GM11168 (cell line): ENCODE data around the gene LATS2.
"Not testable (repeated sequence)": the region's sequence is repeated elsewhere in the genome, so short reads cannot be mapped to it uniquely, and the experiment has no call there.

ENCODE experiments used
- in situ Hi-C: fragments of 300-500 bp; cut with MboI; formaldehyde crosslinking; loops from one replicate; pipeline ENCODE4 v1.12.0; 2022; ENCODE audit warnings: low sequenced_read_pairs; ENCODE audit not compliant: unreplicated experiment

Gene LATS2

GRCh38 chr13:20974981-20975585 lies 86.3 kb downstream of the LATS2 start:
- in situ Hi-C loops, result no loop called here

GRCh38 chr13:20973886-20974425 lies 87.4 kb downstream of the LATS2 start:
- in situ Hi-C loops, result no loop called here

GRCh38 chr13:20972731-20973130 lies 88.7 kb downstream of the LATS2 start:
- in situ Hi-C loops, result no loop called here

GRCh38 chr13:20969182-20969581 lies 92.2 kb downstream of the LATS2 start:
- in situ Hi-C loops, result no loop called here

- in situ Hi-C loops, result no loop called here
Measured at GRCh38 chr13:20968745-20969144, 92.6 kb downstream of the LATS2 start.

GRCh38 chr13:20967340-20967739 lies 94.0 kb downstream of the LATS2 start:
- in situ Hi-C loops, result no loop called here

- in situ Hi-C loops, result no loop called here
Measured at GRCh38 chr13:20964904-20965303, 96.5 kb downstream of the LATS2 start.

- in situ Hi-C loops, result not testable (repeated sequence)
Measured at GRCh38 chr13:20961663-20962062, 99.7 kb downstream of the LATS2 start.

- in situ Hi-C loops, result no loop called here
Measured at GRCh38 chr13:20960663-20961309, 100.6 kb downstream of the LATS2 start.

- in situ Hi-C loops, result not testable (repeated sequence)
Measured at GRCh38 chr13:20957049-20957620, 104.3 kb downstream of the LATS2 start.

GRCh38 chr13:20955496-20955895 lies 105.9 kb downstream of the LATS2 start:
- in situ Hi-C loops, result no loop called here

- in situ Hi-C loops, result no loop called here
Measured at GRCh38 chr13:20953245-20953931, 108.0 kb downstream of the LATS2 start.

- in situ Hi-C loops, result no loop called here
Measured at GRCh38 chr13:20952838-20953237, 108.5 kb downstream of the LATS2 start.

GRCh38 chr13:20948001-20948400 lies 113.4 kb downstream of the LATS2 start:
- in situ Hi-C loops, result loop anchor here (25.0 kb wide), 1 partner anchor 339 kb away; no protein-coding TSS in a partner anchor

GRCh38 chr13:20945952-20946383 lies 115.4 kb downstream of the LATS2 start:
- in situ Hi-C loops, result loop anchor here (25.0 kb wide), 1 partner anchor 341 kb away; no protein-coding TSS in a partner anchor

GRCh38 chr13:20942938-20943559 lies 118.3 kb downstream of the LATS2 start:
- in situ Hi-C loops, result loop anchor here (5.0 to 25.0 kb wide), 2 partner anchors 344 to 534 kb away; no protein-coding TSS in a partner anchor

- in situ Hi-C loops, result loop anchor here (5.0 to 25.0 kb wide), 2 partner anchors 347 to 537 kb away; no protein-coding TSS in a partner anchor
Measured at GRCh38 chr13:20940511-20940910, 120.9 kb downstream of the LATS2 start.

GRCh38 chr13:20940083-20940482 lies 121.3 kb downstream of the LATS2 start:
- in situ Hi-C loops, result loop anchor here (5.0 to 25.0 kb wide), 2 partner anchors 347 to 537 kb away; no protein-coding TSS in a partner anchor

GRCh38 chr13:20939662-20940061 lies 121.7 kb downstream of the LATS2 start:
- in situ Hi-C loops, result loop anchor here (5.0 to 25.0 kb wide), 2 partner anchors 348 to 538 kb away; no protein-coding TSS in a partner anchor

- in situ Hi-C loops, result loop anchor here (25.0 kb wide), 1 partner anchor 349 kb away; no protein-coding TSS in a partner anchor
Measured at GRCh38 chr13:20938302-20938701, 123.1 kb downstream of the LATS2 start.
